Epithelial cell of esophagus (primary cell): Measurements from ENCODE around the gene COPS8.

ENCODE experiments used
- DNase-seq: peaks from one replicate; pipeline ENCODE4 v3.0.0; 2010; ENCODE audit warnings: low read depth
- H3K4me3 ChIP-seq: 2 replicates; pipeline ENCODE4 v1.5.1; 2011; ENCODE audit warnings: mild to moderate bottlenecking, low read length, control low read depth
- CTCF ChIP-seq: IDR thresholded peaks from 2 replicates; pipeline ENCODE4 v1.5.1; 2011; ENCODE audit warnings: low read depth, mild to moderate bottlenecking, low read length, control low read depth, inconsistent platforms; ENCODE audit not compliant: insufficient read depth; ENCODE audit errors: missing control alignments

COPS8 gene

GRCh38 chr2:237074211-237074993 is 11.3 kb upstream of the COPS8 start:
- TF ChIP-seq CTCF = no peak
- H3K4me3 ChIP-seq = no peak overlapping the region

GRCh38 chr2:237075749-237076599 is 9.7 kb upstream of the COPS8 start:
- no peak for TF ChIP-seq CTCF
- no peak overlapping the region for H3K4me3 ChIP-seq
- DNase-seq = no peak

More at GRCh38 chr2:237074211-237074993, 11.3 kb upstream of the COPS8 start:
- DNase-seq = peak; percentile 70

- no peak for TF ChIP-seq CTCF
- no peak overlapping the region for H3K4me3 ChIP-seq
- no peak for DNase-seq
Observed at GRCh38 chr2:237081596-237081995, 4.1 kb upstream of the COPS8 start.

GRCh38 chr2:237083026-237083425 is 2.7 kb upstream of the COPS8 start:
- H3K4me3 ChIP-seq = no peak overlapping the region
- TF ChIP-seq CTCF = no peak
- no peak for DNase-seq

- no peak for DNase-seq
- no peak overlapping the region for H3K4me3 ChIP-seq
- no peak for TF ChIP-seq CTCF
Observed at GRCh38 chr2:237084444-237084843, 1.2 kb upstream of the COPS8 start.

- H3K4me3 ChIP-seq = no peak overlapping the region
- DNase-seq = no peak
- no peak for TF ChIP-seq CTCF
Observed at GRCh38 chr2:237090906-237091305, 5.2 kb downstream of the COPS8 start.
